Fibroblast of lung (primary cell): ENCODE measurements around the gene DLL3. TPM values are rescaled to one million over a fixed set of nuclear protein-coding genes. Genes with fewer than 3 reads are reported as not detected.
A peak's percentile ranks its signal among the peaks of the same experiment; 100 is the strongest.

ENCODE experiments used
- DNase-seq, 2 donors: peaks; one replicate each; pipeline versions ENCODE4 v3.0.0 to v3.0.0-alpha.2; 2010; ENCODE audit warnings: low read depth in 2 of 2
- H2AFZ ChIP-seq: 2 replicates; pipeline ENCODE4 v1.5.1; 2012; ENCODE audit warnings: low read length, control low read depth, inconsistent platforms
- H3K27ac ChIP-seq: 2 replicates; pipeline ENCODE4 v1.5.1; 2011; ENCODE audit warnings: low read length, control low read depth; ENCODE audit not compliant: insufficient read depth
- H3K27me3 ChIP-seq: 2 replicates; pipeline ENCODE4 v1.5.1; 2011; ENCODE audit warnings: mild to moderate bottlenecking, low read length; ENCODE audit not compliant: control insufficient read depth, insufficient read depth
- H3K36me3 ChIP-seq: 2 replicates; pipeline ENCODE4 v1.5.1; 2011; ENCODE audit warnings: low read length; ENCODE audit not compliant: control insufficient read depth, insufficient read depth
- H3K4me1 ChIP-seq: 2 replicates; pipeline ENCODE4 v1.5.1; 2011; ENCODE audit warnings: low read length; ENCODE audit not compliant: control insufficient read depth, insufficient read depth; ENCODE audit errors: extremely low read depth
- H3K4me2 ChIP-seq: 2 replicates; pipeline ENCODE4 v1.5.1; 2011; ENCODE audit warnings: low read length, control low read depth; ENCODE audit not compliant: insufficient read depth; ENCODE audit errors: extremely low read depth
- H3K4me3 ChIP-seq, 4 experiments: fragments of 200-600 bp in 1 of 4; sonication (generic) in 1 of 4; replicated peaks in 1 of 4; 2 replicates each; pipeline ENCODE4 v1.5.1; 2011 to 2016; ENCODE audit warnings: low read length in 4 of 4, low read depth in 3 of 4, mild to moderate bottlenecking in 3 of 4, control low read depth in 2 of 4, inconsistent platforms in 1 of 4, mixed read lengths in 1 of 4; ENCODE audit not compliant: insufficient read depth in 1 of 4; ENCODE audit errors: control extremely low read depth in 1 of 4
- H3K79me2 ChIP-seq: 2 replicates; pipeline ENCODE4 v1.5.1; 2012; ENCODE audit warnings: mild to moderate bottlenecking, low read length, inconsistent platforms; ENCODE audit not compliant: control insufficient read depth, insufficient read depth
- H3K9ac ChIP-seq: 2 replicates; pipeline ENCODE4 v1.5.1; 2011; ENCODE audit warnings: mild to moderate bottlenecking, low read length, control low read depth; ENCODE audit not compliant: insufficient read depth
- H3K9me3 ChIP-seq: 2 replicates; pipeline ENCODE4 v1.5.1; 2012; ENCODE audit warnings: low read depth, low read length; ENCODE audit not compliant: control insufficient read depth, insufficient read depth
- H4K20me1 ChIP-seq: 2 replicates; pipeline ENCODE4 v1.5.1; 2011; ENCODE audit warnings: low read length; ENCODE audit not compliant: control insufficient read depth, insufficient read depth; ENCODE audit errors: extremely low read depth
- EZH2 ChIP-seq: IDR thresholded peaks from 2 replicates; pipeline ENCODE4 v1.5.1; 2012; ENCODE audit warnings: low read length, control low read depth, mild to moderate bottlenecking; ENCODE audit errors: missing control alignments
- polyA plus RNA-seq, 2 donors: library from polyadenylated mRNA; depleted of rRNA in 1 of 2; stranded (reverse) in 1 of 2; unstranded in 1 of 2; fragments of >200 nt; gene quantifications; 2 replicates each; pipeline ENCODE4 v1.2.1, GENCODE V29; 2011 to 2012; ENCODE audit warnings: missing spikeins in 1 of 2
- total RNA-seq: library from RNA; depleted of rRNA; stranded (reverse); fragments of >200 nt; gene quantifications from 2 replicates; pipeline ENCODE4 v1.2.1, GENCODE V29; 2014
- TF ChIP-seq, protein P1 (sequence below), 2 donors: IDR thresholded peaks in 1 of 2; conservative IDR thresholded peaks in 1 of 2; 1 replicate in 1 of 2; 2 replicates in 1 of 2; pipeline ENCODE4 v1.5.1; 2011 to 2012; ENCODE audit warnings: low read length in 2 of 2, control low read depth in 1 of 2, inconsistent platforms in 1 of 2, low read depth in 1 of 2, mild to moderate bottlenecking in 1 of 2

DLL3 gene
- total and polyA plus RNA-seq, 2 donors (not counting 1 experiment from before 2014, with no cell fraction given): under 0.01 to 0.11 TPM

DNA sequence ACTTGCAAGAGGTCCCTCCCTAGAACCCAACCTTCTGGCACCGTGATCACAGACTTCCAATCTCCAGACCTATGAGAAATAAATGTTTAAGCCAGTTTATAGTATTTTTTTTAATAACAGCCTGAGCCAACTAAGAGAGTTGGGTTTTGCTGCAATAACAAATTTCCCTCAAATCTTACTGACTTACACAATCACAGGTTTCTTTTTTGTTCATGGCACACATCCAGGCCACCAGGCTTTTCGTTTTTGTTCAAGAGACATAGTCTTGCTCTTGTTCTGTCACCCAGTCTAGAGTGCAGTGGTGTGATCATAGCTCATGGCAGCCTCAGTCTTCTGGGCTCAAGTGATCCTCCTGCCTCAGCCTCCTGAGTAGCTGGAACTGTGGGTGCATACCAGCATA lies 14.2 kb downstream of the DLL3 start:
- H3K27me3 ChIP-seq: peaks cover 46% of the 10 kb centered on the region
- TF ChIP-seq EZH2: no peak
- no peak overlapping the region for H3K27ac ChIP-seq
- H3K4me1 ChIP-seq: no peaks in the 10 kb centered on the region
- H3K4me3 ChIP-seq: no peak overlapping the region
- no peaks in the 10 kb centered on the region for H3K36me3 ChIP-seq
- no peaks in the 10 kb centered on the region for H3K9me3 ChIP-seq
- no peaks in the 10 kb centered on the region for H4K20me1 ChIP-seq
- H3K79me2 ChIP-seq: no peaks in the 10 kb centered on the region
- no peak overlapping the region for H3K9ac ChIP-seq
- no peak overlapping the region for H3K4me2 ChIP-seq
- no peak for DNase-seq
- no peak overlapping the region for H2AFZ ChIP-seq

DNA sequence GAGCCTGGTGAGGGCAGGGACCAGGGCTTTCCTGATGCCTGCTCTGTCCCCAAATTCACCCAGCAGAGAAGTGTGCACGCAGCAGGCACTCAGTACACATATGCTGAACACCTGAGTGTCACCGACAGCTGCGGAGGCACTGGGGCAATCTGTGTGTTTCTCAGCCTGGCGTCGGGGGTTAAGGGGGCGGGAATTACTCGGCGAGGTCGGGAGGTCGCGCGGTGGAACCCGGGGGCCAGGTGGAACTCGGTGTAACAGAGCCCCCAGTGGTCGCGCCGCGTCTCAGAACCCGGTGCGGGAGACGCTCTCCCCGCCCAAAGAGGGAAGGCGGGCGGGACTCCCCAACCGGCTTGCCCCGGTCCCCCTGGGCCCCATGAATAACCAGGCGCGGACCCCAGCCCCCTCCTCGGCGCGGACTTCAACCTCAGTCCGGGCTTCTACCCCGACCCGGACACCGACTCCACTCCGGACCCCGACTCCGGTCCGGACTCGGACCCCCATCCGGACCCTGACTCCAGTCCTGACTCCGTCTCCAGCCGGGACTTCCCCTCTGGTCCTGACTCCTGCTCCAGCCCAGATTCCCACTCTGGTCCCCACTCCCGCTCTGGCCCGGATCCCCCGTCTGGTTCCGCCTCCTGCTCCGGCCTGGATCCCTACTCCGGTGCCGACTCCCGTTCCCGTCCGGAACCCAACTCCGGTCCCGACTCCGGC lies 16.2 kb downstream of the DLL3 start, which contains the start of gene SELENOV:
Gene SELENOV (plus strand): TSS at position 300 of the 711 bp plus-strand sequence. CDS start 74 bp downstream, at position 374.
- Histone ChIP-seq H3K4me2 (no peak within 1 kb of the TSS), H2AFZ (no peak within 1 kb of the TSS), H3K9me3 (no peaks in the 10 kb centered on the region), H3K9ac (no peak within 1 kb of the TSS), H3K27ac (no peak within 1 kb of the TSS), H3K27me3 (peaks cover 44% of the 10 kb centered on the region), H4K20me1 (no peaks in the 10 kb centered on the region), H3K36me3 (no peaks in the 10 kb centered on the region), H3K4me1 (no peaks in the 10 kb centered on the region), H3K4me3 (peak within 1 kb of the TSS in 1 of 4 experiments; percentile 30), H3K79me2 (no peaks in the 10 kb centered on the region)
- no peak for DNase-seq
- TF ChIP-seq EZH2: peak; percentile 90
- TF ChIP-seq, protein P1, sequence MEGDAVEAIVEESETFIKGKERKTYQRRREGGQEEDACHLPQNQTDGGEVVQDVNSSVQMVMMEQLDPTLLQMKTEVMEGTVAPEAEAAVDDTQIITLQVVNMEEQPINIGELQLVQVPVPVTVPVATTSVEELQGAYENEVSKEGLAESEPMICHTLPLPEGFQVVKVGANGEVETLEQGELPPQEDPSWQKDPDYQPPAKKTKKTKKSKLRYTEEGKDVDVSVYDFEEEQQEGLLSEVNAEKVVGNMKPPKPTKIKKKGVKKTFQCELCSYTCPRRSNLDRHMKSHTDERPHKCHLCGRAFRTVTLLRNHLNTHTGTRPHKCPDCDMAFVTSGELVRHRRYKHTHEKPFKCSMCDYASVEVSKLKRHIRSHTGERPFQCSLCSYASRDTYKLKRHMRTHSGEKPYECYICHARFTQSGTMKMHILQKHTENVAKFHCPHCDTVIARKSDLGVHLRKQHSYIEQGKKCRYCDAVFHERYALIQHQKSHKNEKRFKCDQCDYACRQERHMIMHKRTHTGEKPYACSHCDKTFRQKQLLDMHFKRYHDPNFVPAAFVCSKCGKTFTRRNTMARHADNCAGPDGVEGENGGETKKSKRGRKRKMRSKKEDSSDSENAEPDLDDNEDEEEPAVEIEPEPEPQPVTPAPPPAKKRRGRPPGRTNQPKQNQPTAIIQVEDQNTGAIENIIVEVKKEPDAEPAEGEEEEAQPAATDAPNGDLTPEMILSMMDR (conservative IDR thresholded peaks at IDR 0.05 in 1 of 2, IDR thresholded peaks at IDR 0.05 in 1 of 2; ENCODE audit: low read depth in 1 of 2, low read length in 2 of 2): no peak

DNA sequence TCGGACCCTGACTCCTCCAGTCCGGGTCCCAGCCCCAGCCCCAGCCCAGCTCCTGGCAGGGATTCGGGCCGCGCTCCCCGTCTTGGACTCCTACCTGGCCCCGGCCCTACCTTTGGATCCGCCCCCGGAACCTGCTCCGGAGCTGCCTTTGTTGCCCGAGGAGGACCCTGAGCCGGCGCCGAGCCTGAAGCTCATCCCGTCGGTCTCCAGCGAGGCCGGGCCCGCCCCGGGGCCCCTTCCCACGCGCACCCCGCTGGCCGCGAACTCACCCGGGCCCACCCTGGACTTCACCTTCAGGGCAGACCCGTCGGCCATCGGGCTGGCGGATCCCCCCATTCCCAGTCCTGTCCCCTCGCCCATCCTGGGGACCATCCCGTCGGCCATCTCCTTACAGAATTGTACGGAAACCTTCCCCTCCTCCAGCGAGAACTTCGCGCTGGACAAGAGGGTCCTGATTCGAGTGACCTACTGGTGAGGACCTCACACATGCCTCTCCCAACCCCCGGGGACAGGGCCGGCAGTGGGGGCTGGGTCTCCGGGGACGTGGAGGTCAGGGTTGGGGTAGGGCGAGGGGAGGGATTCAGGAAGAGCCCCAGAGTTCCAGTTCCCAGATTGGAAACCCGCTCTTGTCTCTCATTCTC lies 16.9 kb downstream of the DLL3 start:
- no peaks in the 10 kb centered on the region for H3K4me1 ChIP-seq
- DNase-seq: no peak
- no peaks in the 10 kb centered on the region for H4K20me1 ChIP-seq
- no peaks in the 10 kb centered on the region for H3K79me2 ChIP-seq
- no peak overlapping the region for H3K9ac ChIP-seq
- no peak overlapping the region for H3K27ac ChIP-seq
- no peaks in the 10 kb centered on the region for H3K9me3 ChIP-seq
- peak overlapping the region in 1 of 4 experiments; percentile 30 for H3K4me3 ChIP-seq
- H2AFZ ChIP-seq: no peak overlapping the region
- H3K4me2 ChIP-seq: no peak overlapping the region
- H3K27me3 ChIP-seq: peaks cover 44% of the 10 kb centered on the region
- peak; percentile 93 for TF ChIP-seq EZH2
- TF ChIP-seq, protein P1 (conservative IDR thresholded peaks at IDR 0.05 in 1 of 2, IDR thresholded peaks at IDR 0.05 in 1 of 2; ENCODE audit: low read depth in 1 of 2, low read length in 2 of 2): no peak
- H3K36me3 ChIP-seq: no peaks in the 10 kb centered on the region
